Astrocyte of the spinal cord (primary cell): ENCODE data around the gene PIAS2.
"Not testable (repeated sequence)": the region's sequence is repeated elsewhere in the genome, so short reads cannot be mapped to it uniquely, and the experiment has no call there.

ENCODE experiments used
- DNase-seq: peaks from one replicate; pipeline ENCODE4 v3.0.0; 2011; ENCODE audit warnings: low read depth, low spot score
- H3K4me3 ChIP-seq: 2 replicates; pipeline ENCODE4 v1.5.1; 2011; ENCODE audit warnings: low read depth, mild to moderate bottlenecking, low read length, moderate library complexity
- CTCF ChIP-seq: IDR thresholded peaks from 2 replicates; pipeline ENCODE4 v1.5.1; 2012; ENCODE audit warnings: low read depth, mild to moderate bottlenecking, low read length, inconsistent platforms
- in situ Hi-C: cut with HindIII; loops from 2 replicates; pipeline ENCODE4 v1.10.0; 2017; ENCODE audit warnings: low sequenced_read_pairs

The PIAS2 gene

GRCh38 chr18:46820863-46821262 lies 96.4 kb downstream of the PIAS2 start:
- no peak overlapping the region for H3K4me3 ChIP-seq
- no peak for DNase-seq
- in situ Hi-C loops: no loop called here
- no peak for TF ChIP-seq CTCF

GRCh38 chr18:46815661-46816060 lies 101.6 kb downstream of the PIAS2 start:
- in situ Hi-C loops: no loop called here
- no peak for DNase-seq
- no peak for TF ChIP-seq CTCF
- H3K4me3 ChIP-seq: no peak overlapping the region

GRCh38 chr18:46814399-46814798 lies 102.9 kb downstream of the PIAS2 start:
- in situ Hi-C loops: no loop called here
- no peak for TF ChIP-seq CTCF
- H3K4me3 ChIP-seq: no peak overlapping the region
- no peak for DNase-seq

- TF ChIP-seq CTCF: no peak
- in situ Hi-C loops: no loop called here
- no peak overlapping the region for H3K4me3 ChIP-seq
- DNase-seq: no peak
Measured at GRCh38 chr18:46812311-46812710, 105.0 kb downstream of the PIAS2 start.

GRCh38 chr18:46810481-46811000 lies 106.8 kb downstream of the PIAS2 start:
- in situ Hi-C loops: no loop called here
- H3K4me3 ChIP-seq: no peak overlapping the region
- no peak for DNase-seq
- TF ChIP-seq CTCF: no peak

- H3K4me3 ChIP-seq: no peak overlapping the region
- no peak for TF ChIP-seq CTCF
- in situ Hi-C loops: no loop called here
- no peak for DNase-seq
Measured at GRCh38 chr18:46809145-46809544, 108.2 kb downstream of the PIAS2 start.

GRCh38 chr18:46795945-46796344 lies 121.4 kb downstream of the PIAS2 start:
- in situ Hi-C loops: not testable (repeated sequence)

More at GRCh38 chr18:46795945-46796344, 121.4 kb downstream of the PIAS2 start:
- not testable (repeated sequence) for H3K4me3 ChIP-seq, DNase-seq
